ENCODE results near the gene ARHGAP28.

ARHGAP28 gene

GRCh38 chr18:6942742-6943141, 213.2 kb downstream of the ARHGAP28 start:
- DNase-seq (ENCODE audit: low read depth): no peak
- H3K4me3 ChIP-seq (ENCODE audit: low read depth, low read length): no peak overlapping the region

- no peak for DNase-seq (ENCODE audit: low read depth)
- no peak overlapping the region for H3K4me3 ChIP-seq (ENCODE audit: low read depth, low read length)
Observed at GRCh38 chr18:6943143-6943542, 213.6 kb downstream of the ARHGAP28 start.

GRCh38 chr18:6947338-6948030, 218.0 kb downstream of the ARHGAP28 start:
- no peak for DNase-seq (ENCODE audit: low read depth)
- no peak overlapping the region for H3K4me3 ChIP-seq (ENCODE audit: low read depth, low read length)

- no peak overlapping the region for H3K4me3 ChIP-seq (ENCODE audit: low read depth, low read length)
- no peak for DNase-seq (ENCODE audit: low read depth)
Observed at GRCh38 chr18:6948281-6949055, 219.0 kb downstream of the ARHGAP28 start.

- H3K4me3 ChIP-seq (ENCODE audit: low read depth, low read length): no peak overlapping the region
- no peak for DNase-seq (ENCODE audit: low read depth)
Observed at GRCh38 chr18:6949800-6950586, 220.5 kb downstream of the ARHGAP28 start.

GRCh38 chr18:6950641-6951040, 221.1 kb downstream of the ARHGAP28 start:
- DNase-seq (ENCODE audit: low read depth): no peak
- H3K4me3 ChIP-seq (ENCODE audit: low read depth, low read length): no peak overlapping the region

GRCh38 chr18:6951336-6952090, 222.0 kb downstream of the ARHGAP28 start:
- H3K4me3 ChIP-seq (ENCODE audit: low read depth, low read length): no peak overlapping the region
- no peak for DNase-seq (ENCODE audit: low read depth)

- no peak overlapping the region for H3K4me3 ChIP-seq (ENCODE audit: low read depth, low read length)
- no peak for DNase-seq (ENCODE audit: low read depth)
Observed at GRCh38 chr18:6954501-6954900, 225.0 kb downstream of the ARHGAP28 start.

GRCh38 chr18:6955304-6955703, 225.8 kb downstream of the ARHGAP28 start:
- DNase-seq (ENCODE audit: low read depth): no peak
- H3K4me3 ChIP-seq (ENCODE audit: low read depth, low read length): no peak overlapping the region

GRCh38 chr18:6956495-6956894, 227.0 kb downstream of the ARHGAP28 start:
- H3K4me3 ChIP-seq (ENCODE audit: low read depth, low read length): no peak overlapping the region
- DNase-seq (ENCODE audit: low read depth): no peak

GRCh38 chr18:6956999-6957398, 227.5 kb downstream of the ARHGAP28 start:
- no peak for DNase-seq (ENCODE audit: low read depth)
- no peak overlapping the region for H3K4me3 ChIP-seq (ENCODE audit: low read depth, low read length)

- H3K4me3 ChIP-seq (ENCODE audit: low read depth, low read length): no peak overlapping the region
- no peak for DNase-seq (ENCODE audit: low read depth)
Observed at GRCh38 chr18:6959110-6959509, 229.6 kb downstream of the ARHGAP28 start.

GRCh38 chr18:6960124-6960523, 230.6 kb downstream of the ARHGAP28 start:
- no peak for DNase-seq (ENCODE audit: low read depth)
- no peak overlapping the region for H3K4me3 ChIP-seq (ENCODE audit: low read depth, low read length)

- no peak overlapping the region for H3K4me3 ChIP-seq (ENCODE audit: low read depth, low read length)
- DNase-seq (ENCODE audit: low read depth): peak; percentile 62
Observed at GRCh38 chr18:6960656-6961055, 231.1 kb downstream of the ARHGAP28 start.

- DNase-seq (ENCODE audit: low read depth): no peak
- no peak overlapping the region for H3K4me3 ChIP-seq (ENCODE audit: low read depth, low read length)
Observed at GRCh38 chr18:6961331-6961730, 231.8 kb downstream of the ARHGAP28 start.

GRCh38 chr18:6962571-6963451, 233.3 kb downstream of the ARHGAP28 start:
- DNase-seq (ENCODE audit: low read depth): no peak
- H3K4me3 ChIP-seq (ENCODE audit: low read depth, low read length): no peak overlapping the region

- no peak for DNase-seq (ENCODE audit: low read depth)
- no peak overlapping the region for H3K4me3 ChIP-seq (ENCODE audit: low read depth, low read length)
Observed at GRCh38 chr18:6963452-6964097, 234.1 kb downstream of the ARHGAP28 start.
